Endothelial cell of umbilical vein (primary cell): Measurements from ENCODE around the gene KCNH1.

Source experiments
- EZH2 ChIP-seq: IDR thresholded peaks from 2 replicates; pipeline ENCODE4 v1.6.1; 2012; ENCODE audit warnings: borderline replicate concordance, low read depth, mild to moderate bottlenecking, moderate library complexity, low read length, inconsistent platforms; ENCODE audit not compliant: severe bottlenecking
- GATA2 ChIP-seq: IDR thresholded peaks from 2 replicates; pipeline ENCODE4 v1.7.0; 2011; ENCODE audit warnings: low read depth, mild to moderate bottlenecking, moderate library complexity, mixed read lengths, low read length; ENCODE audit not compliant: insufficient read length, insufficient read depth
- JUN ChIP-seq: IDR thresholded peaks from 2 replicates; pipeline ENCODE4 v1.6.1; 2011; ENCODE audit warnings: borderline replicate concordance, low read depth; ENCODE audit not compliant: insufficient read length, insufficient read depth
- POLR2A ChIP-seq: IDR thresholded peaks from 2 replicates; pipeline ENCODE4 v1.6.1; 2012; ENCODE audit warnings: low read depth, mild to moderate bottlenecking, control low read depth, low read length
- POLR2AphosphoS5 ChIP-seq: IDR thresholded peaks from 2 replicates; pipeline ENCODE4 v1.6.1; 2012; ENCODE audit warnings: low read depth, mild to moderate bottlenecking, control low read depth, low read length, moderate library complexity; ENCODE audit not compliant: insufficient read depth
- TF ChIP-seq, protein P1 (sequence below), 2 donors: IDR thresholded peaks; 1 replicate in 1 of 2; 2 replicates in 1 of 2; pipeline ENCODE4 v1.5.1; 2011; ENCODE audit warnings: low read length in 2 of 2, mild to moderate bottlenecking in 2 of 2, moderate library complexity in 2 of 2, control low read depth in 1 of 2, inconsistent platforms in 1 of 2, low read depth in 1 of 2; ENCODE audit not compliant: insufficient read depth in 1 of 2; ENCODE audit errors: extremely low read depth in 1 of 2
- TF ChIP-seq, protein P2 (sequence below): IDR thresholded peaks from 2 replicates; pipeline ENCODE4 v1.6.1; 2011; ENCODE audit not compliant: insufficient read depth, insufficient read length

DNA sequence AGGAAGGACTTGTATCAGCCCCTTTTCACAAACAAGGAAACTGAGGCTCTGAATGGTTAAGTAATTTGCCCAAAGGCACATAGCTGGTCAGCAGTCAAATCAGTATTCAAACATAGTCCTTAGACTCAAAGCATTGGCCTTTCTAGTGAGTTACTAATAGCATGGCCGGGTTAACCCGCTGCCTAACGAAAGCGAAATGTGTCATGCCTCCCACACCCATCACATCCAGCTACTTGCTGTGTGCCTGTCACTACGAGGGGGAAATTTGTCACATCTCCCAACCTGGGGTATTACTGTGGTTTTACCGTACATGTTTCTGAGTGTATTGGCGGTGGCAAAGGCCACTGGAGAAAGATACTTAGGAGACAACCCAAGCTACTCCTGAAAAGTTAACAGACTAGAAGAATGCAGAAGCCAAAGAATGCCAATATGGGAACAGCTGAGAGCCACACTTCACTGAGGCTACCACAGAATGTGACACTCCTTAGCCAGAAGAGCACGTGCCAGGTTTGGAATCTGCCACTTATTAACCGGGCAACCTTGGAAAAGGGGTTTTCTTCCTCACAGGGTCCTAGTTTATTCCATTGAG is 363.5 kb downstream of the KCNH1 start:
- TF ChIP-seq GATA2 (no peak), POLR2A (no peak), POLR2AphosphoS5 (no peak), EZH2 (no peak), JUN (no peak)
- TF ChIP-seq, protein P1, sequence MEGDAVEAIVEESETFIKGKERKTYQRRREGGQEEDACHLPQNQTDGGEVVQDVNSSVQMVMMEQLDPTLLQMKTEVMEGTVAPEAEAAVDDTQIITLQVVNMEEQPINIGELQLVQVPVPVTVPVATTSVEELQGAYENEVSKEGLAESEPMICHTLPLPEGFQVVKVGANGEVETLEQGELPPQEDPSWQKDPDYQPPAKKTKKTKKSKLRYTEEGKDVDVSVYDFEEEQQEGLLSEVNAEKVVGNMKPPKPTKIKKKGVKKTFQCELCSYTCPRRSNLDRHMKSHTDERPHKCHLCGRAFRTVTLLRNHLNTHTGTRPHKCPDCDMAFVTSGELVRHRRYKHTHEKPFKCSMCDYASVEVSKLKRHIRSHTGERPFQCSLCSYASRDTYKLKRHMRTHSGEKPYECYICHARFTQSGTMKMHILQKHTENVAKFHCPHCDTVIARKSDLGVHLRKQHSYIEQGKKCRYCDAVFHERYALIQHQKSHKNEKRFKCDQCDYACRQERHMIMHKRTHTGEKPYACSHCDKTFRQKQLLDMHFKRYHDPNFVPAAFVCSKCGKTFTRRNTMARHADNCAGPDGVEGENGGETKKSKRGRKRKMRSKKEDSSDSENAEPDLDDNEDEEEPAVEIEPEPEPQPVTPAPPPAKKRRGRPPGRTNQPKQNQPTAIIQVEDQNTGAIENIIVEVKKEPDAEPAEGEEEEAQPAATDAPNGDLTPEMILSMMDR (IDR thresholded peaks at IDR 0.05; ENCODE audit: extremely low read depth in 1 of 2, insufficient read depth in 1 of 2, low read depth in 1 of 2, low read length in 2 of 2), result no peak
- TF ChIP-seq, protein P2, sequence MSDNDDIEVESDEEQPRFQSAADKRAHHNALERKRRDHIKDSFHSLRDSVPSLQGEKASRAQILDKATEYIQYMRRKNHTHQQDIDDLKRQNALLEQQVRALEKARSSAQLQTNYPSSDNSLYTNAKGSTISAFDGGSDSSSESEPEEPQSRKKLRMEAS, result no peak
